HG03432 (cell line): ENCODE measurements around the gene STRA8.
A peak's percentile ranks its signal among the peaks of the same experiment; 100 is the strongest.

Experiments
- ATAC-seq: cut with Tn5 transposase; IDR thresholded peaks from one replicate; pipeline ENCODE4 v1.9.1; 2021; ENCODE audit warnings: mild to moderate bottlenecking, moderate library complexity; ENCODE audit not compliant: unreplicated experiment

STRA8 gene

GRCh38 chr7:135235841-135236240 lies 2.2 kb downstream of the STRA8 start:
- ATAC-seq, result no peak

- peak; percentile 89 for ATAC-seq
Observed at GRCh38 chr7:135236727-135237126, 3.1 kb downstream of the STRA8 start.

GRCh38 chr7:135238112-135238744 lies 4.6 kb downstream of the STRA8 start:
- no peak for ATAC-seq

GRCh38 chr7:135239263-135239662 lies 5.6 kb downstream of the STRA8 start:
- ATAC-seq, result no peak

GRCh38 chr7:135240441-135240840 lies 6.8 kb downstream of the STRA8 start:
- no peak for ATAC-seq

- no peak for ATAC-seq
Observed at GRCh38 chr7:135242096-135242684, 8.6 kb downstream of the STRA8 start.

GRCh38 chr7:135245226-135246190 lies 11.9 kb downstream of the STRA8 start:
- ATAC-seq, result no peak

- no peak for ATAC-seq
Observed at GRCh38 chr7:135246191-135246825, 12.7 kb downstream of the STRA8 start.

- no peak for ATAC-seq
Observed at GRCh38 chr7:135247746-135248471, 14.3 kb downstream of the STRA8 start.

GRCh38 chr7:135248546-135248945 lies 14.9 kb downstream of the STRA8 start:
- ATAC-seq, result no peak

GRCh38 chr7:135251496-135252391 lies 18.1 kb downstream of the STRA8 start:
- ATAC-seq, result peak; percentile 33

GRCh38 chr7:135253851-135254771 lies 20.5 kb downstream of the STRA8 start:
- ATAC-seq, result peak; percentile 51

- ATAC-seq, result no peak
Observed at GRCh38 chr7:135257790-135258189, 24.2 kb downstream of the STRA8 start.

- no peak for ATAC-seq
Observed at GRCh38 chr7:135258585-135258984, 24.9 kb downstream of the STRA8 start.

- no peak for ATAC-seq
Observed at GRCh38 chr7:135259702-135260101, 26.1 kb downstream of the STRA8 start.

- no peak for ATAC-seq
Observed at GRCh38 chr7:135260470-135260869, 26.8 kb downstream of the STRA8 start.

- ATAC-seq, result no peak
Observed at GRCh38 chr7:135260930-135261721, 27.5 kb downstream of the STRA8 start.
